HUES6 (cell line): Measurements from ENCODE around the gene GDPGP1.
"Not testable (repeated sequence)": the region's sequence is repeated elsewhere in the genome, so short reads cannot be mapped to it uniquely, and the experiment has no call there.

ENCODE experiments used
- H3K27ac ChIP-seq: 2 replicates; pipeline ENCODE4 v1.7.0; 2013; ENCODE audit warnings: low read depth, mild to moderate bottlenecking, low read length, inconsistent platforms
- H3K27me3 ChIP-seq: 2 replicates; pipeline ENCODE4 v1.6.1; 2013; ENCODE audit warnings: low read length; ENCODE audit not compliant: control insufficient read depth, insufficient read depth
- H3K36me3 ChIP-seq: 2 replicates; pipeline ENCODE4 v1.6.1; 2013; ENCODE audit warnings: low read length; ENCODE audit not compliant: control insufficient read depth, insufficient read depth
- H3K4me1 ChIP-seq: 2 replicates; pipeline ENCODE4 v1.6.1; 2013; ENCODE audit warnings: low read length; ENCODE audit not compliant: control insufficient read depth, insufficient read depth
- H3K4me3 ChIP-seq: 2 replicates; pipeline ENCODE4 v1.5.1; 2013; ENCODE audit warnings: low read depth, low read length
- H3K9ac ChIP-seq: one replicate; pipeline ENCODE4 v1.6.1; 2013; ENCODE audit warnings: mild to moderate bottlenecking, low read length
- H3K9me3 ChIP-seq: 2 replicates; pipeline ENCODE4 v1.6.1; 2013; ENCODE audit warnings: low read depth, low read length; ENCODE audit not compliant: control insufficient read depth, insufficient read depth

The GDPGP1 gene

GRCh38 chr15:90234096-90234988 is at the start of gene GDPGP1:
TSS of gene GDPGP1 (plus strand) at chr15:90234209. CDS start at chr15:90240909, 6,700 bp downstream.
- H3K9ac ChIP-seq, result peak within 1 kb of the TSS; percentile 40
- H3K27ac ChIP-seq, result peak within 1 kb of the TSS; percentile 12; the same call in 1 of the 2 replicates

GRCh38 chr15:90184786-90185704 is 49.0 kb upstream of the GDPGP1 start:
- Histone ChIP-seq H3K27me3 (no peaks in the 10 kb centered on the region), H3K27ac (no peak overlapping the region), H3K9ac (peak overlapping the region; percentile 31), H3K9me3 (no peaks in the 10 kb centered on the region), H3K36me3 (no peaks in the 10 kb centered on the region), H3K4me3 (peak overlapping the region; percentile 77), H3K4me1 (peaks cover 7% of the 10 kb centered on the region; the same call in 1 of the 2 replicates)

More at GRCh38 chr15:90234096-90234988, at the start of gene GDPGP1:
- peak within 1 kb of the TSS; percentile 90 for H3K4me3 ChIP-seq
- H3K4me1 ChIP-seq, result no peaks in the 10 kb centered on the region; the same call in 1 of the 2 replicates
- peaks cover 22% of the 10 kb centered on the region for H3K36me3 ChIP-seq
- no peaks in the 10 kb centered on the region for H3K9me3 ChIP-seq
- no peaks in the 10 kb centered on the region for H3K27me3 ChIP-seq

DNA sequence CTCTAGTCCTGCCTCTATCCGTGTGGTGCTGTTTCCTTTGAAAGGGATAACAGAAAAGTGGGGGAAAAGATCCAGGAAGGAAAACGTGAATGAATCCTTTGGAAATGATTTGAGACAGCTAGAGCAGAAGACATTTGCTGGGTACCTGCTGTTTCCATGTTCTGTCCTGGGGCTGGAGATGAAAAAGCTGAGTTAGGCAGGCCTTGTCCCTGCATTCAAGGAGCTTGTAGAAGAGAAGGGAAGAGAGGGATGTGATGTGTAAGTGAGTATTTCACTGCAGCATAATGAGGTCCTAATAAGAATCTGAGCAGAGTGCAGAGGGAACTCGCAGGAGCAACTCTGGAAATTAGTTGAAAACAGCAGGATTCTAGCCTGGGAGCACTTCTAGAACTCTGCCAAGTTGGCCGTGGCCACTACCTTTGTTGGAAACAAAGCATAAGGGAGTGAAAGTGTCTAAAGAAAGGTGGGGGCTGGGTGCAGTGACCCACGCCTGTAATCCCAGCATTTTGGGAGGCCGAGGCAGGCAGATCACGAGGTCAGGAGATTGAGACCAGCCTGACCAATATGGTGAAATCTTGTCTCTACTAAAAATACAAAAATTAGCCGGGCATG is 46.6 kb upstream of the GDPGP1 start:
- no peak overlapping the region for H3K27ac ChIP-seq

GRCh38 chr15:90188065-90188464 is 45.9 kb upstream of the GDPGP1 start:
- H3K27ac ChIP-seq, H3K4me3 ChIP-seq, H3K9ac ChIP-seq, H3K27me3 ChIP-seq, H3K36me3 ChIP-seq, H3K9me3 ChIP-seq: not testable (repeated sequence)
- peaks cover 14% of the 10 kb centered on the region for H3K4me1 ChIP-seq

More for the DNA sequence above, 46.6 kb upstream of the GDPGP1 start:
- H3K9me3 ChIP-seq, result no peaks in the 10 kb centered on the region
- no peaks in the 10 kb centered on the region for H3K27me3 ChIP-seq
- no peaks in the 10 kb centered on the region for H3K36me3 ChIP-seq
- no peak overlapping the region for H3K4me3 ChIP-seq
- H3K4me1 ChIP-seq, result peaks cover 14% of the 10 kb centered on the region
- no peak overlapping the region for H3K9ac ChIP-seq

- no peak overlapping the region for H3K27ac ChIP-seq
- H3K36me3 ChIP-seq, result no peaks in the 10 kb centered on the region
- H3K9me3 ChIP-seq, result no peaks in the 10 kb centered on the region
- no peak overlapping the region for H3K4me3 ChIP-seq
- H3K4me1 ChIP-seq, result peaks cover 10% of the 10 kb centered on the region
- H3K27me3 ChIP-seq, result no peaks in the 10 kb centered on the region
- H3K9ac ChIP-seq, result no peak overlapping the region
These were observed 44.9 kb upstream of the GDPGP1 start for GRCh38 chr15:90188914-90189748.

- Histone ChIP-seq H3K4me1 (peaks cover 7% of the 10 kb centered on the region), H3K9me3 (no peaks in the 10 kb centered on the region), H3K36me3 (no peaks in the 10 kb centered on the region), H3K27ac (no peak overlapping the region), H3K27me3 (no peaks in the 10 kb centered on the region), H3K9ac (no peak overlapping the region), H3K4me3 (no peak overlapping the region)
These were observed 44.1 kb upstream of the GDPGP1 start for GRCh38 chr15:90189781-90190467.

DNA sequence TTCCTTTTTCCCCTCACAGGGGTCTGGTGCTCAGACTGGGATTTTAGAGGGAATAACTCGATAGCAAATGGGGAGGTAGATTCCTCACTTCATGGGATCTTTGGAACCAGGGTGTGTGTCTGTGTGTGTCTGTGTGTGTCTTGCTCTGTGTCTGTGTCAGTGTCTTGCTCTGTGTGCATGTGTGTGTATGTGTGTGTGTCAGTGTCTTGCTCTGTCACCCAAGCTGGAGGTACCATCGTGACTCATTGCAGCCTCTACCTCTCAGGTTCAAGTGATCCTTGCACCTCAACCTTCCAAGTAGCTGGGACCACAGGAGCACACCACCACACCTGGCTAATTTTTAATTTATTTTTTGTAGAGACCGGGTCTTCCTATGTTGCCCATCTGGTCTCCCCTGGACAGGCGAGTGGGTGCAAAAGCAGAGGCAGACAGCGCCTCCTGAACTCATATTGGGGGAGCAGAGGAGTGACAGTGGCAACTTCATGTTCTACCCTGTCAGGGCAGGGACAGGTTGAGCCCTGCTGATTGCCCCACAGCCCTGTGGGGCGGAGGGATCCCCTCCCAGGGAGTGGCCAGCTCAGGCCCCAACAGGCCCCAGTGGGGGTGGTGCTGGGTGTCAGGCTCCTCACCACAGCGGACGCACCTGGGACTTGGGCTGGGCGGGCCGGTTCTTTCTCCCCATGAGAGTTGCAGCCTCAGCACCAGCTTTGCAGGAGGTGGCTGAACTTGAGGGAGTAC is 43.2 kb upstream of the GDPGP1 start:
- Histone ChIP-seq H3K4me1 (peaks cover 7% of the 10 kb centered on the region), H3K27ac (no peak overlapping the region), H3K27me3 (no peaks in the 10 kb centered on the region), H3K9ac (no peak overlapping the region), H3K4me3 (no peak overlapping the region), H3K9me3 (no peaks in the 10 kb centered on the region), H3K36me3 (no peaks in the 10 kb centered on the region)

- no peak overlapping the region for H3K27ac ChIP-seq
These were observed 42.7 kb upstream of the GDPGP1 start for GRCh38 chr15:90191344-90191687.

GRCh38 chr15:90191794-90192509 is 42.1 kb upstream of the GDPGP1 start:
- Histone ChIP-seq H3K27me3 (no peaks in the 10 kb centered on the region), H3K36me3 (no peaks in the 10 kb centered on the region), H3K9ac (no peak overlapping the region), H3K4me1 (peaks cover 7% of the 10 kb centered on the region), H3K4me3 (no peak overlapping the region), H3K27ac (no peak overlapping the region), H3K9me3 (no peaks in the 10 kb centered on the region)

More at GRCh38 chr15:90191344-90191687, 42.7 kb upstream of the GDPGP1 start:
- H3K9me3 ChIP-seq, result no peaks in the 10 kb centered on the region
- H3K36me3 ChIP-seq, result no peaks in the 10 kb centered on the region
- H3K4me3 ChIP-seq, result no peak overlapping the region
- H3K4me1 ChIP-seq, result peaks cover 7% of the 10 kb centered on the region
- no peak overlapping the region for H3K9ac ChIP-seq
- no peaks in the 10 kb centered on the region for H3K27me3 ChIP-seq
